GM19025 (cell line): ENCODE measurements around the gene MGA.

Experiments used
- ATAC-seq: cut with Tn5 transposase; IDR thresholded peaks from one replicate; pipeline ENCODE4 v1.9.1; 2021; ENCODE audit warnings: mild to moderate bottlenecking, low read depth, moderate library complexity; ENCODE audit not compliant: unreplicated experiment

The MGA gene

DNA sequence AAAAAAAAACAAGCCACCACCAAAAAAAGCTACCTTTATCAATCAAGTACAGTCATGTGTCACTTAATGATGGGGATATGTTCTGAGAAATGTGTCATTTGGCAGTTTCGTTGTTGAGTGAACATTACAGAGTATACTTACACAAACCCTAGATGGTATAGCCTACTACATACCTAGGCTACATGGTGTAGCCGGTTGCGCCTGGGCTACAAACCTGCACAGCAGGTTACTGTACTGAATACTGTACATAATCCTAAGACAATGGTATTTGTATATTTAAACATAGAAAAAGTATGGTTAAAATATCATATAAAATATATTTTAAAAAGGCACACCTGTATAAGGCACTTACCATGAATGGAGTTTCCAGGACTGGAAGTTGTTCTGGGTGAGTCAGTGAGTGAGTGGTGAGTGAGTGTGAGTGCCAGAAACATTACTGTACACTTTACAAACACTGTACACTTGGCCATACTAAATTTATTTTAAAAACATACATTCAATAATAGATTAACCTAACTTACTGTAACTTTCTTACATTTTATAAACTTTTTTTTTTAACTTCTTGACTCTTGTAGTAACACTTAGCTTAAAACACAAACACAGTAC is 141.7 kb downstream of the MGA start:
- ATAC-seq = no peak

DNA sequence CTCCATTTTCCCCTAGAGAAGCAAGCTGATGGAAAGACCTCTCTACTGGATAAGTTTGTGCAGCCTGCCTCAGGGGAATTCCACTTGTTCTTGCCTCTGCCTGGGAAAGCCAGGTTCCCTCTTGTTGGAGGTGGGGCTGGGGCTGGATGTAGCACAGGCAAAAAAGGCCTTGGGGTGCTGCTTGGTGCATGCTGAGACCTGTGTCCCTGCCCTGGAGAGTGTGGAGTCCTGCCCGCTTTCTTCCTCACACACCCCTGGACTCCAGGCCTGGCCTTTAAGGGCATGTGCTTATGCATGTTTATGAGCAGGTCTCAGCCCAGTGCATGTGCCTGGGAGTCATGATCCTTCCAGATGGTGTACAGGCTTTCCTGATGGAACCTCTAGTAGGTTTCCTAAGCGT is 144.2 kb downstream of the MGA start:
- no peak for ATAC-seq

DNA sequence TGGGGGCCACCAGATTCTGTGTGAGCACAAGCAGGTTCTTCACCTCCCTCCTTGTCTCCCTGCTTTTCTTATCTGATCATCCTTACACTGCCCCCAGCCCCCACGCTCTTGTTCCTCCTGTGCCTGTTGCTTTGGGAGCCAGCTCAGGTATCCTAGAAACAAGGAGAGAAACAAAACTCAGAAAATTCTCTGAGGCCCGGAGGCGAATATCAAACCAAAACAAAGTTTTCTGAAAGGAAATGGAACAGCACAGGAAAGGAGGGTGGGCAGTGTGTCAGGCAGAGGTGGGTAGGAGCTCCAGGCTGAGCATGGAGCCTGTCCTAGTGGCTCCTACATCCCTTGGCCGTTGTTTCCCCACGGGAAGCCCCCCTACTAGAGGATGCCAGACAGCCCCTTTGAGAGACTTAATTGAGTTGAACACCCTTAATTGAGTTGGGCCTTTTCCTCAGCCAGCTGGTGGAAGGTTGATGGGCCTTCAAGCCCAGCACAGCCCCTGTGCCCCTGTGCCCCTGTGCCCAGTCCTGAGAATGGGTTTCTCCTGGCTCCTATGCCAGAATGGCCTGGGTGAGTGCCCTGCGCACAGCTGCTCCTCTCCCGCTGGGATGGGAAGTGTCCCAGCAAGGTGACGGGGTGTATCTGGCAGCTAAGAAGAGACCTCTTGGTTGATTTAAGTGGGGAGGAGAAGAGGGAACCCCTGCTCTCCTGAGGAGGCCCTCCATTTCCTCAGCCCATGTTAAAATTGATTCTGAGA is 144.9 kb downstream of the MGA start:
- no peak for ATAC-seq

DNA sequence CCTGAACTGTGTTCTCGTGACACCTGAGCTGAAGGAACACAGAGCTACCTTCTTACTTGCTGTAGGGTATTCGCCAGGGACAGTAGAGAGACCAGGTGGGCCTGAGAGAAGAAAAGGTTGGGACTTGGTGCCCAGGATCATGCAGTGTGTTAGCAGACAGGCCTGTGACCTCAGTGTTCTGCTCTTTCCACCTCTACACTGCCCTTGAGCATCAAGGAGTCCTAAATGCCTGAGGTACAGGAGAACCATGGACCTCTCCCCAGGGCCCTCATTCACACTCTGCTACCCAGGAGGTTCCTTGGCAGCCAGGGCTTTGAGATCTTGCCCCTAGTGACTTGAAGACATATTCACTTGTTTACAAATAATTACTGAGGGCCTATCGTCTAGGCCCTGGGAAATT is 145.5 kb downstream of the MGA start:
- no peak for ATAC-seq

DNA sequence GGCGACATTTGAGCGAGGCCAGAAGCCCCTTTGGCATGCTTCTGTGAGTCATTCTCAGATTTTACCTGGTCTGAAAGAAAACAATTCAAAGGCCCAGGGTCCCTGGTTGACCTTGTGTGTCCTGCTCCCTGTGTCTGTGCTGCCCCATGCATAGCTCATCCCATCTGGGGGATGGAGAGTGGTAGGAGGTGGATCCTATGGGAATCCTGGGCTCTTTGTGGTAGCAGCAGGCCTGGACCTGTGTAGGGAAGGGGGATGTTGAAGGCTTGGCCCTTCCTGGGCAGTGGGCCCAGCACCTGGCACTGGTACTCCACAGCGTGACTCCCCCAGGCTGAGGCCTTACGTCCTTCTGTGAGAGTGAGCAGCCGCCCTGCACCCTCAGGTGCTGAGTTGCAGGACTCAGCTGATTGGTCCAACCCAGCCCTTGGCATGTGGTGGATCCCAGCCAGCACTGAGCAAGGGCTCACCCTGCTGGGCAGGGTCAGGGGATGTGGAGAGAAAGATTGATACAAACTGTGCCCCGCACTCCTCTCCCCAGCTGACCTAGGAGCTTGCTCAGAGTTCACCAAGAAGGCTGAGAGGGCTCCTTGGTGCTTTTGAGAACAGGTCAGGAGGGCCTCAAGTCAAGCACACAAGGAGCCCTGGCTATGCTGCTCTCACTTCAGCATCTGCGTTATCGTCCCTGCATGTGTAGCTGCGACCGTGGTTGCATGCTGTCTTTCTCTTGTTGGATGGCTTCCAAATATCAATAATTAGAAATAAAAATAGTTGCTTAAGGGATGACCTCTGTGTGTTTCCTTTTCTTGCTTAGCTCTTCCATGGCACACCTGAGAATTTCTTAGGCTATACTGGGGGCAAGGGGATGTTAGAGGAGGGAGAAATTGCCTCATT is 146.3 kb downstream of the MGA start:
- no peak for ATAC-seq

DNA sequence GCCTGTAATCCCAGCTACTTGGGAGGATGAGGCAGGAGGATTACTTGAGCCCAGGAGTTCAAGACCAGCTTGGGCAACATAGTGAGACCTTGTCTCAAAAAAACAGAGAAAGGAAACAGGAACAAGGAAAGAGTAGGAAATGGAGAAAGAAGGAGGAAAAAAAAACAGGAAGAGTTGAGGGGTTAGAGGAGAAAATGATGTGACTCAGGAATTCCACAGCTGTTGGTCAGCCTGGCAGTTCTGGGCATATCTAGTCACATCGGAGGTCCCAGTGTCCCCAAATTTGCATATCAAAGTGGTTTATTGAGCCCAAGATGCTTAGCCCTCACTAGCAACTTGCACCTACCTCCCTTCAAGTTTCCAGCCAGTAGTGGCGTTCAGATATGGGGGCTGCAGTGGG is 148.9 kb downstream of the MGA start:
- no peak for ATAC-seq

DNA sequence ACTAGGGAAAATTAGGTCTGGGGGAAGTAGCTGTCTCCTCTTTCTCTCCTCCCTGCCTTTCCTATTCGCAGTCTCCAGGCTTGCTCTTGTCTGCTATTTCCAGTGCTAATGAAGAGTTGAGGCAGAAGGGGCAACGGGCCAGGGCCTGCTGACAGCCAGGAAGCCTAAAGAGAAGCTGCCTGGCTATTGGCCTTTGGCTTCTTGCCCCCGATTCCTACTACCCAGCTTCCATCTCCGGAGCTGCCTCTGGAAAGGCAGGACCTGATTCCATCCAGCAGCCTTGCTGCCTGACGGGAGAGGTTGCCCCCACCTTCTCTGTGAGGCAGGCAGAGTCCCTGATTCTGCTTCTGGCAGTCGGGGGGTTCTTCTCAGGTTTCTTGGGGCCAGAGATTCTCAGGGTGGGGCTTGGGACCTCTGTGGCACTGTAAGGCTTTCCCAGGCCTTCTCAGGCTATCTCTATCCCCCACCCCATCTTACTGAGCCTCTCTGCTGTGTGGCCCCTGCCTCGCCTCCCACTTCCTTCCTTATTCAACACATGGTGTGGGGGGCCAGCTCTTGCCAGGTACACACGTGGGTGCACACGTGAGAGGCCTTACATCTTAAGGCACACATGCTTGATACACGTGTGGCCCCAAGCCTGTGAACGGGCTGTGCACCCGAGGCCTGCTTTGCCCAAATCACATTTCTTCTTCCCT is 149.5 kb downstream of the MGA start:
- ATAC-seq = no peak

DNA sequence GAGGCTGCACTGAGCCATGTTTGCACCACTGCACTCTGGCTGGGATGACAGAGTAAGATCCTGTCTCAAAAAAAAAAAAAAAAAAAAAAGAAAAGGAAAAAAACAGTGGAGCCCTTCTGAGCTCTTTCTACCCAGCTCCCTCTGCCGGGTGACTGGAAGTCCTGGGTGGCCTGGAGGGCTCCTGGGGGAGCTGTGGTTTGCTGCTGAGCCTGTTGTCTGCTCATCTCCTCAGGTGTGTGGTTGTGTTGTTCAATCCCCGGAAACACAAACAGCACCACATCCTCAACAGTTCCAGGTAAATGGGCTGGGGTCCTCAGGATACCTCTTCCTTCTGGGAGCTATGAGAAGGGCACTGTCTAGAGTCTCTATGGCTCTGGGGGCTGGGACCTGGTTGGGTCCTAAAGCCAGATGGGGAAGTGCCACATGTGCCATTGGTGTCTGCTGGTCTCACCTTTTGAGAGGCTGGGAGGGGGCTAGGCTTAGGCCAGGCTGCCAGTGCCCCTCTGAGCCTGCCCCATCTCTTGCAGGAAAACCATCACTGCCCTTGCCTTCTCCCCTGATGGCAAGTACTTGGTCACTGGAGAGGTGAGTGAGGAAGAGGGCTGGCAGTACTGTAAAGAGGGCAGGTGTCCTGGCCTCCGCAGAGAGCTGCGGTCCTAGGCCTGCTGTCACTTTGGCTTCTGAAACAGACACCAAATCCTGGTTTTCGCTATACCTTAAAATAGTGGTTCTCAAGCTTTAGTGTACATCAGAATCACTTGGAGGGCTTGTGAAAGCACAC is 150.6 kb downstream of the MGA start:
- ATAC-seq = no peak

DNA sequence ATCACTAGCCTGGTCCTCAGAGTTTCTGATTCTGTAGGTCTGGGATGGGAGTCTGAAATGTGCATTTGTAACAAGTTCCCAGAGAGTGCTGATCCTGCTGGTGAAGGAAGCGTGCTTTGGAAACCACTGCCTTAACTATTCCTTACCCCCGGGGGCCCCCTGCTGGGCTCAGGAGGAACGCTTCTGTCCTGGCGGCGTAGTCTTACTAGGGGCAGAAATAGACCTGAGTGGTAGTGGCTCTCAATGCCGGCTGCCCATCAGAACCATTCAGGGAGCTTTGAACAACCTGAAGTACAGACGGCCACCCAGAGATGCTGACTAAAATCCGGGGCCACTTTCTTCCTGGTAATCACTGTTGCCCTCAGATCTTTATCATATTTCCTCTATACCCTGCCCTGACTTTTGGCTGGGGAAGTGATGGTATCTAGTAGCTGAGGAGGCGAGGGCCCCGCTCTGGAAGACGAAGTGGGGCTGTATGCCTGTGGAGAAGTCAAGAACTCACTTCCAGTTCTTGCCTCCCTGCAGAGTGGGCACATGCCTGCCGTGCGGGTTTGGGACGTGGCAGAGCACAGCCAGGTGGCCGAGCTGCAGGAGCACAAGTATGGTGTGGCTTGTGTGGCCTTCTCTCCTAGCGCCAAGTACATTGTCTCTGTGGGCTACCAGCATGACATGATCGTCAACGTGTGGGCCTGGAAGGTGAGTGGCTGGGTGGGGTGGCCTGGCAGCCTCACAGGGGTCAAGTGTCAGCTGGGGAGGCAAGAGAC is 151.4 kb downstream of the MGA start:
- ATAC-seq = no peak

DNA sequence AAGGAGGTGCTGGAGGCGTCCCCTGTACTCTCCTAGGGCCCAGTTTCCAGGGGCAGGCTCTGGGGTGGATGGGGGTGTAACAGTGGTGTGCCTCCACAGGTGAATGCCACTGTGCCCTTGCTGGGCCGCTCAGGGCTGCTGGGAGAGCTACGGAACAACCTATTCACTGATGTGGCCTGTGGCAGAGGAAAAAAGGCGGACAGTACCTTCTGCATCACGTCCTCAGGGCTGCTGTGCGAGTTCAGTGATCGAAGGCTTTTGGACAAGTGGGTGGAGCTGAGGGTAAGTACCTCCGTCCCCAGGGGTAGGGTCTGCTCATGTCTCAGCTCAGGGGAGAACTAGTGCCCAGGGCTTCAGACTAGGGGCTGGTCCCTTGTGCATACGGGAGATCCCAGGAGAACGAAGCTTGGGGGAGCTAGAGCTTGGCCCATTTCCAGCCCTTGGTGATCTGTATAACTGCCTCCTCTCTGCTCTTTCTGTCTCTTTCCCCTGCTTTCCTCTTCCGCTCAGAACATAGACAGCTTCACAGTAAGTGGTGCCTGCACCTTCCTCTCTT is 152.7 kb downstream of the MGA start:
- no peak for ATAC-seq

DNA sequence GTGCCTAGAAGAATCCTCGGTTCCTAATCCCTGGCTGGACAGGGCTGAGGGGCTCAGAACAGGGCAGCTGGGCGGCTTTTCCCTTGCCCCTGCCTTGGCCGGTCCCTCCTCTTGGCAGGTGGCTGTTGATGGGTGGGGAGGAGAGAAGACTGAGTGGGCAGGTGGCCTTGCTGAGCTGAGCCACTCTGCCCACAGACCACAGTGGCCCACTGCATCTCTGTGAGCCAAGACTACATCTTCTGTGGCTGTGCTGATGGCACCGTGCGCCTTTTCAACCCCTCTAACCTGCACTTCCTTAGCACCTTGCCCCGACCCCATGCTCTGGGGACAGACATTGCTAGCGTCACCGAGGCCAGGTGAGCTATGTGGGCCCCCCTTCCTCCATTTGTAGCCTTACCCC is 153.2 kb downstream of the MGA start:
- no peak for ATAC-seq

DNA sequence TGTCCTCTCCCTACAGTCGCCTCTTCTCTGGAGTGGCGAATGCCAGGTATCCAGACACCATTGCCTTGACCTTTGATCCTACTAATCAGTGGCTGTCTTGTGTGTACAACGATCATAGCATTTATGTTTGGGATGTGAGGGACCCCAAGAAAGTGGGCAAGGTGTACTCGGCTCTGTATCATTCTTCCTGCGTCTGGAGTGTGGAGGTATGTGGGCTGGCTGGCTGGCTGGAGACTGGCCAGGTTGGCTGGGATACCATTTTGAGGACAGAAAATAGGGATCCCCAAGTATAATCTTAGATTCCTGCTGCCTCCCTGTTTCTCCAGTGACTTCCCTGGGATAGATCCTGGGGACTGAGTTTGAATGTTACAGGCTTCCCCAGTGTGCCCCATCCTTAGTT is 154.3 kb downstream of the MGA start:
- ATAC-seq = no peak

DNA sequence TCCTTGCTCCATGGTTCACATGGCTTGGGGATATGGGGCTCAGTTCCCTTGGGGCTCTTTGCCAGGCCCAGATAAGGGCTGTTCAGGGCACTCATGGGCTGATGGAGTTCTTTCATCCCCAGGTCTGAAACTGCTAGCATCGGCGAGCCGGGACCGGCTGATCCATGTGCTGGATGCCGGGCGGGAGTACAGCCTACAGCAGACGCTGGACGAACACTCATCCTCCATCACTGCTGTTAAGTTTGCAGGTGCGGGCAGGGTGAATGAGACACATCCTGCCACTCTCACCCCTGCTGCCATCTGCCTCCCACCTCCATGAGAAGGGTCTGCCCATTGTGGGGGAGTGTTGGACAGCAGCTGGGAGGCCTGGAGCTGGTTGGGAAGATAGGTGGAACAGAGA is 156.6 kb downstream of the MGA start:
- ATAC-seq = no peak

DNA sequence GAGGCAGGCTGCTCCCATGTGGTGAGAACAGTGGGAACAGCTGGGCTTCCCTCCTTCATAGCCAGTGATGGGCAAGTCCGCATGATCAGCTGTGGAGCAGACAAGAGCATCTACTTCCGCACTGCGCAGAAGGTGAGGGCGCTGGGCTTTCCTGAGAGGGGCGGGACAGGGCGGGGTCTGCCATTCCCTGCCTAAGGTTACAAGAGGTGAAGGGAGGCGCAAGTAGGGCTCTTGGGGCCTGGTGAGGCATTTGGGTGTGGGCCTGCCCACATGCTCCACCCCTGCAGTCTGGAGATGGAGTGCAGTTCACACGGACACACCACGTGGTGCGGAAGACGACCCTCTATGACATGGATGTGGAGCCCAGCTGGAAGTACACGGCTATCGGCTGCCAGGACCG is 157.1 kb downstream of the MGA start:
- ATAC-seq = no peak

DNA sequence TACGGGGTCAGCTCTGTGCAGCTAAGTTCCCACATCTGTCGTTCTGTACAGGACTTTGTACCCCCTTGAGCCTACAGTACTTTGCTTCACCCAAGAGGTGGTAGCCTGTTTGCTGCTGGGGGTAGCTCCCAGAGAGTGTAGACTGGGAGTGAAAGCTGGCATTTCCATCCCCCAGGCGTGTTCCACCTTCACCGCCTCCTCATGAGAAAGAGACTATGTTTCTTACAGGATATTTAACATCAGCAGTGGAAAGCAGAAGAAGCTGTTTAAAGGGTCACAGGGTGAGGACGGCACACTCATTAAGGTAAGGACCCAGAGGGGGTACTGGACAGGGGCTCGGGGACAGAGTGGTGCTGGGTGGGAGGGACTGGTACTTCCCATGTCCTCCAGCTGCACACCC is 157.6 kb downstream of the MGA start:
- ATAC-seq = no peak

DNA sequence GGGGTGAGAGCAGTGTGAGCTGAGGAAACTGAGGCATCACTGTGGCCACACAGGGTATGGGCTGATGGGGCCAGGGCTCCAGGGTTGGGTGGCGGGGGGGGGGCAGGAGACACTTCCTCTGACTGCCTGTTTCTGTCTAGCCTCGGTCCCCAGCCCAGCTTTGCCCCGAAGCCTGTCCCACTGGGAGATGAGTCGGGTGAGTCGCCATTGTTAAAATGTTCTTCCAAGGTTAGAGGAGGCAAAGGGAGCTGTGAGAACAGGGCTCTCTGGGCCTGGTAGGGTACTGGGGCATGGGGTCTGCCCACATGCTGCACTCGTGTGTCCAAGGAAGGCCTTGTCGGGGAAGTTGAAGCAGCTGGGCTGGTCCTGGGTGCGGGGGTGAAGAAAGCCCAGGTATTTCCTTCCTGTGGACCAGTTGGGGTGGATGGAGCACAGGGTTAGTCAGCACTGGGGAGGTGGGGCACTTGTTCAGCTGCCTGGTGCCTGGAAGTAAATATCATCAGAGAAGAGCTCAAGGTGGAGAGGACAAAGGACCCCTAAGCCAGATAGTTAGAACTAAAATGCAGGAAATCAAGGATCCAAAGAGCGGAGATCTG is 159.3 kb downstream of the MGA start:
- ATAC-seq = no peak

DNA sequence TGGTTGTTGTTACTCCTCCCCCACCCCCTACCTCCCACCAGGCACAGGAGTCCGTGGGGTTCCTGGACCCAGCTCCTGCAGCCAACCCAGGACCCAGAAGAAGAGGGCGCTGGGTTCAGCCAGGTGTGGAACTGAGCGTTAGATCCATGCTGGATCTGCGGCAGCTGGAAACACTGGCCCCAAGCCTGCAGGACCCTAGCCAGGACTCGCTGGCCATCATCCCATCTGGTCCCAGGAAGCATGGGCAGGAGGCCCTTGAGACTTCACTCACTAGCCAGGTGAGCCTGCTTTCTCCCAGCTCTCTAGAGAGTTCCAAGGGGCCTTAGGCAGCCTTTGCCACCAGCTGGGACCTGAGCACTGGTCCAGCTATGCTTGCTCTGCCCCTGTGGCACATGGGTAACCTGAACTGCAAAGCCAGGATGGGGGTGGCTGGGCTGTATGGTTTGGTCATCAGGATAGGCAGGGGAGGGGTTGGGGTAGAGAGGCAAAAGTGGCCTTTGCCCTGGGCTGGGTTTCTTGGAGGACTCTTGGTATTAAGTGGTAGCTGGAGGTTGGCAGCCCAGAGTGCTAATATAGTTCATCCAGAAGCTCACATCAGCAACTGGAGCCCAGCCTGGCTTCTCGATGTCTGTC is 160.7 kb downstream of the MGA start:
- no peak for ATAC-seq

DNA sequence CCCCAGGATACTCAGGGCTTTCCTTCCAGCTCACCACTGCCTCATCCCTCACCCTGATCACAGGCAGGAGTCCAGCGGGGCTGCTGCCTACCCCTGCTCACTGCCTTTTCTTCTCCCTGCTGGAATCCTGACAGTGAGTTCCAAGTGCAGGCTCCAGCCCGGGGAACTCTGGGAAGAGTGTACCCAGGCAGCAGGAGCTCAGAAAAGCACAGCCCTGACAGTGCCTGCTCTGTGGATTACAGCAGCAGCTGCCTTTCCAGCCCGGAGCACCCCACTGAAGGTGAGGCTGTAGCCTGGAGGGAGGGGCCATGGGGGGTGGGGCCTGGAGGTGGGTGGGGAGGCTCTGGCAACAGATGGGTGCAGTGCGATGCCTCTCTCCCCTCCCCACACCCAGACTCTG is 161.6 kb downstream of the MGA start:
- no peak for ATAC-seq
